HCT116 (cell line): ENCODE measurements around the gene COG6. TPM values are rescaled to one million over a fixed set of nuclear protein-coding genes. Genes with fewer than 3 reads are reported as not detected.

Source experiments
- ATAC-seq: fragments of 200-7000 bp; cut with Tn5 transposase; 2 replicates; pipeline ENCODE4 v1.9.1; 2020; ENCODE audit warnings: mild to moderate bottlenecking, moderate library complexity
- BruUV-seq: library from RNA; stranded (reverse); fragments of 400-500 nt; replicated peaks from 2 replicates; lab custom pipeline; 2021; lab: Mats Ljungman, UMichigan
- CTCF ChIA-PET: fragments of 300-600 bp; sonication (Branson Sonifier 250); formaldehyde crosslinking; loops from one replicate; lab custom pipeline; 2021; ENCODE audit warnings: antibody characterized with exemption; lab: Charles Lee
- POLR2A ChIA-PET: fragments of 300-600, 350-600 bp; sonication (Branson Sonifier 250); formaldehyde crosslinking; loops from one replicate; lab custom pipeline; 2021; ENCODE audit warnings: antibody characterized with exemption; lab: Charles Lee
- RAD21 ChIA-PET, 2 experiments: fragments of 300-600 bp; sonication (Branson Sonifier 250); formaldehyde crosslinking; loops; one replicate each; lab custom pipeline; 2023; ENCODE audit warnings: low total read pairs in 2 of 2; ENCODE audit not compliant: uncharacterized antibody in 2 of 2, unreplicated experiment in 2 of 2, low non-redundant PET in 1 of 2; lab: Charles Lee
- DNase-seq: peaks from one replicate; pipeline ENCODE4 v3.0.0-alpha.2; 2010; ENCODE audit warnings: low read depth, low spot score
- H2AFZ ChIP-seq: fragments of 200-600 bp; shearing (Covaris generic), sonication (generic); 2 replicates; pipeline ENCODE4 v1.6.1; 2017; ENCODE audit warnings: low read depth, mixed run types, mixed read lengths, antibody characterized with exemption, low read length; ENCODE audit not compliant: poor library complexity, severe bottlenecking
- H3K27ac ChIP-seq: 2 replicates; pipeline ENCODE4 v1.5.1; 2012; ENCODE audit warnings: low read depth, low read length
- H3K27me3 ChIP-seq: fragments of 200-600 bp; sonication (generic); 2 replicates; pipeline ENCODE4 v1.6.1; 2016; ENCODE audit warnings: mixed run types, low read length, mixed read lengths; ENCODE audit not compliant: insufficient read depth
- H3K36me3 ChIP-seq, 2 experiments: fragments of 200-500 bp in 1 of 2; fragments of 200-600 bp in 1 of 2; sonication (Bioruptor generic) in 1 of 2; sonication (generic) in 1 of 2; 2 replicates each; pipeline versions ENCODE4 v1.5.1 to v1.6.1; 2014 to 2016; ENCODE audit warnings: low read length in 2 of 2, inconsistent platforms in 1 of 2, mixed read lengths in 1 of 2, mixed run types in 1 of 2; ENCODE audit not compliant: insufficient read depth in 2 of 2, control insufficient read depth in 1 of 2
- H3K4me1 ChIP-seq, 2 experiments: fragments of 200-600 bp in 1 of 2; sonication (generic) in 1 of 2; 2 replicates each; pipeline versions ENCODE4 v1.5.1 to v1.6.1; 2012 to 2017; ENCODE audit warnings: low read length in 2 of 2, inconsistent platforms in 1 of 2, mild to moderate bottlenecking in 1 of 2, mixed read lengths in 1 of 2, mixed run types in 1 of 2, moderate library complexity in 1 of 2; ENCODE audit not compliant: insufficient read depth in 2 of 2, control insufficient read depth in 1 of 2
- H3K4me2 ChIP-seq: fragments of 200-600 bp; sonication (generic); 2 replicates; pipeline ENCODE4 v1.6.1; 2017; ENCODE audit warnings: mixed run types, low read length, mixed read lengths
- H3K4me3 ChIP-seq, 2 experiments: fragments of 200-600 bp in 1 of 2; sonication (generic) in 1 of 2; replicated peaks in 1 of 2; 2 replicates each; pipeline ENCODE4 v1.5.1; 2011 to 2016; ENCODE audit warnings: low read length in 2 of 2, control low read depth in 1 of 2, low read depth in 1 of 2, mild to moderate bottlenecking in 1 of 2, mixed read lengths in 1 of 2, mixed run types in 1 of 2
- H3K79me2 ChIP-seq: fragments of 200-600 bp; sonication (generic); 2 replicates; pipeline ENCODE4 v1.6.1; 2017; ENCODE audit warnings: mild to moderate bottlenecking, mixed run types, low read length, moderate library complexity, mixed read lengths; ENCODE audit not compliant: insufficient read depth
- H3K9ac ChIP-seq: fragments of 200-600 bp; sonication (generic); 2 replicates; pipeline ENCODE4 v1.6.1; 2016; ENCODE audit warnings: low read length, mixed read lengths
- H3K9me2 ChIP-seq: fragments of 200-600 bp; sonication (generic), shearing (Covaris generic); 2 replicates; pipeline ENCODE4 v1.6.1; 2017; ENCODE audit warnings: mixed run types, mild to moderate bottlenecking, moderate library complexity; ENCODE audit not compliant: insufficient read depth
- H3K9me3 ChIP-seq, 2 experiments: fragments of 200-500 bp in 1 of 2; fragments of 200-600 bp in 1 of 2; sonication (Bioruptor generic) in 1 of 2; sonication (generic) in 1 of 2; 2 replicates each; pipeline ENCODE4 v1.6.1; 2014 to 2017; ENCODE audit warnings: low read length in 2 of 2, mixed read lengths in 2 of 2, inconsistent platforms in 1 of 2, low read depth in 1 of 2, mild to moderate bottlenecking in 1 of 2, mixed run types in 1 of 2, moderate library complexity in 1 of 2; ENCODE audit not compliant: control insufficient read depth in 1 of 2, insufficient read depth in 1 of 2
- H4K20me1 ChIP-seq: fragments of 200-600 bp; sonication (generic), shearing (Covaris generic); 2 replicates; pipeline ENCODE4 v1.6.1; 2017; ENCODE audit warnings: mixed run types, mild to moderate bottlenecking, moderate library complexity; ENCODE audit not compliant: insufficient read depth
- CBX3 ChIP-seq: IDR thresholded peaks from 2 replicates; pipeline ENCODE4 v1.6.1; 2012; ENCODE audit warnings: low read depth
- CEBPB ChIP-seq: IDR thresholded peaks from 2 replicates; pipeline ENCODE4 v1.6.1; 2012; ENCODE audit warnings: low read depth
- EGR1 ChIP-seq: IDR thresholded peaks from 2 replicates; pipeline ENCODE4 v1.6.1; 2012; ENCODE audit warnings: low read depth
- ELF1 ChIP-seq: IDR thresholded peaks from 2 replicates; pipeline ENCODE4 v1.6.1; 2012; ENCODE audit warnings: low read depth, borderline replicate concordance
- EZH2phosphoT487 ChIP-seq: fragments of 200-600 bp; IDR thresholded peaks from 2 replicates; pipeline ENCODE4 v1.6.1; 2018; ENCODE audit warnings: antibody characterized with exemption, borderline replicate concordance
- FOSL1 ChIP-seq: IDR thresholded peaks from 2 replicates; pipeline ENCODE4 v1.6.1; 2012; ENCODE audit warnings: low read depth
- RAD21 ChIP-seq: IDR thresholded peaks from 2 replicates; pipeline ENCODE4 v1.6.1; 2012; ENCODE audit warnings: low read depth, mild to moderate bottlenecking
- SIN3A ChIP-seq: IDR thresholded peaks from 2 replicates; pipeline ENCODE4 v1.6.1; 2012; ENCODE audit warnings: low read depth
- SP1 ChIP-seq: IDR thresholded peaks from 2 replicates; pipeline ENCODE4 v1.6.1; 2012; ENCODE audit warnings: low read depth
- SRF ChIP-seq: IDR thresholded peaks from 2 replicates; pipeline ENCODE4 v1.6.1; 2012; ENCODE audit warnings: low read depth
- TCF7L2 ChIP-seq: IDR thresholded peaks from 2 replicates; pipeline ENCODE4 v1.7.0; 2011; ENCODE audit warnings: borderline replicate concordance, inconsistent platforms; ENCODE audit not compliant: insufficient read depth, insufficient read length; ENCODE audit errors: extremely low read depth
- YY1 ChIP-seq: IDR thresholded peaks from 2 replicates; pipeline ENCODE4 v1.6.1; 2011; ENCODE audit warnings: low read length, low read depth, moderate library complexity, mild to moderate bottlenecking; ENCODE audit not compliant: insufficient replicate concordance; ENCODE audit errors: extremely low read depth
- ZBTB33 ChIP-seq: IDR thresholded peaks from 2 replicates; pipeline ENCODE4 v1.6.1; 2011; ENCODE audit warnings: mild to moderate bottlenecking, low read length, moderate library complexity; ENCODE audit not compliant: insufficient replicate concordance; ENCODE audit errors: extremely low read depth
- ZFX ChIP-seq: fragments of 450-650 bp; IDR thresholded peaks from 2 replicates; pipeline ENCODE4 v1.6.1; 2017
- intact Hi-C: fragments of 100-400 bp; cut with micrococcal nuclease; formaldehyde crosslinking; loops from 2 replicates; pipeline ENCODE4 v1.10.0; 2022
- total RNA-seq: library from RNA; stranded (reverse); gene quantifications from one replicate; pipeline ENCODE4 v1.2.1, GENCODE V29; 2021; ENCODE audit not compliant: unreplicated experiment
- TF ChIP-seq, protein P1 (sequence below), 3 experiments: fragments of 200-600 bp in 1 of 3; sonication (generic) in 1 of 3; IDR thresholded peaks in 2 of 3; conservative IDR thresholded peaks in 1 of 3; 2 replicates each; pipeline ENCODE4 v1.5.1; 2012 to 2017; ENCODE audit warnings: low read depth in 2 of 3, low read length in 2 of 3, antibody characterized with exemption in 1 of 3, borderline replicate concordance in 1 of 3, control low read depth in 1 of 3, mild to moderate bottlenecking in 1 of 3, mixed read lengths in 1 of 3, mixed run types in 1 of 3, moderate library complexity in 1 of 3; ENCODE audit not compliant: insufficient read depth in 1 of 3

Gene COG6
- total RNA-seq, 1 experiment from 2014 or later: 33.6 TPM

- no peaks in the 10 kb centered on the region for H3K4me1 ChIP-seq
- intact Hi-C loops: no loop called here
- H3K9me3 ChIP-seq: no peaks in the 10 kb centered on the region
- POLR2A ChIA-PET: no interaction called here
- H3K9ac ChIP-seq: no peak overlapping the region
- no peaks in the 10 kb centered on the region for H3K27me3 ChIP-seq
- CTCF ChIA-PET: interaction anchor here (0.8 to 1.4 kb wide), 3 partner anchors 54 to 619 kb away, joined by 3 to 5 read pairs (median 4); no protein-coding TSS in a partner anchor
- no peak overlapping the region for H2AFZ ChIP-seq
- no peak overlapping the region for H3K4me3 ChIP-seq
- H3K36me3 ChIP-seq: peaks cover 0 to 5% of the 10 kb centered on the region in 2 experiments; a peak in 2 of 4 replicates
- ATAC-seq: no peak
- H3K9me2 ChIP-seq: no peaks in the 10 kb centered on the region
- no peak overlapping the region for H3K27ac ChIP-seq
- TF ChIP-seq EGR1 (no peak), SIN3A (no peak), FOSL1 (no peak), TCF7L2 (no peak), CBX3 (no peak), ZFX (no peak), EZH2phosphoT487 (no peak), SRF (no peak), ELF1 (no peak), SP1 (no peak), ZBTB33 (no peak), RAD21 (no peak), YY1 (no peak), CEBPB (no peak)
- TF ChIP-seq, protein P1, sequence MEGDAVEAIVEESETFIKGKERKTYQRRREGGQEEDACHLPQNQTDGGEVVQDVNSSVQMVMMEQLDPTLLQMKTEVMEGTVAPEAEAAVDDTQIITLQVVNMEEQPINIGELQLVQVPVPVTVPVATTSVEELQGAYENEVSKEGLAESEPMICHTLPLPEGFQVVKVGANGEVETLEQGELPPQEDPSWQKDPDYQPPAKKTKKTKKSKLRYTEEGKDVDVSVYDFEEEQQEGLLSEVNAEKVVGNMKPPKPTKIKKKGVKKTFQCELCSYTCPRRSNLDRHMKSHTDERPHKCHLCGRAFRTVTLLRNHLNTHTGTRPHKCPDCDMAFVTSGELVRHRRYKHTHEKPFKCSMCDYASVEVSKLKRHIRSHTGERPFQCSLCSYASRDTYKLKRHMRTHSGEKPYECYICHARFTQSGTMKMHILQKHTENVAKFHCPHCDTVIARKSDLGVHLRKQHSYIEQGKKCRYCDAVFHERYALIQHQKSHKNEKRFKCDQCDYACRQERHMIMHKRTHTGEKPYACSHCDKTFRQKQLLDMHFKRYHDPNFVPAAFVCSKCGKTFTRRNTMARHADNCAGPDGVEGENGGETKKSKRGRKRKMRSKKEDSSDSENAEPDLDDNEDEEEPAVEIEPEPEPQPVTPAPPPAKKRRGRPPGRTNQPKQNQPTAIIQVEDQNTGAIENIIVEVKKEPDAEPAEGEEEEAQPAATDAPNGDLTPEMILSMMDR (IDR thresholded peaks at IDR 0.05 in 2 of 3, conservative IDR thresholded peaks at IDR 0.05 in 1 of 3; ENCODE audit: borderline replicate concordance in 1 of 3, insufficient read depth in 1 of 3, low read depth in 2 of 3, low read length in 2 of 3): no peak
- no peak for DNase-seq
- H3K4me2 ChIP-seq: no peak overlapping the region
- RAD21 ChIA-PET: no interaction called here
- H4K20me1 ChIP-seq: no peaks in the 10 kb centered on the region
- BruUV-seq: no TSS peak
- H3K79me2 ChIP-seq: no peaks in the 10 kb centered on the region
Observed at GRCh38 chr13:39670445-39670844, 15.0 kb downstream of the COG6 start.
